Measurements from ENCODE around the gene PPM1L.
"Not testable (repeated sequence)": the region's sequence is repeated elsewhere in the genome, so short reads cannot be mapped to it uniquely, and the experiment has no call there.

Gene PPM1L

GRCh38 chr3:161028555-161029153 is 272.6 kb downstream of the PPM1L start:
- no peak overlapping the region for H3K9ac ChIP-seq (ENCODE audit: low read length)
- no peaks in the 10 kb centered on the region for H3K9me3 ChIP-seq (ENCODE audit: insufficient read depth, low read depth, low read length)
- H2BK5ac ChIP-seq (ENCODE audit: low read depth, low read length, poor library complexity), result peak overlapping the region; percentile 39
- H2BK120ac ChIP-seq (ENCODE audit: insufficient read depth, low read length, poor library complexity), result peak overlapping the region; percentile 77
- peak overlapping the region; percentile 40 for H3K18ac ChIP-seq (ENCODE audit: low read length)
- H2AK5ac ChIP-seq (ENCODE audit: low read length), result peak overlapping the region; percentile 41
- H3K23ac ChIP-seq (ENCODE audit: low read length), result no peak overlapping the region
- peak overlapping the region; percentile 51 for H4K91ac ChIP-seq (ENCODE audit: low read depth, low read length)
- WGBS (ENCODE audit: extremely low coverage, insufficient coverage, insufficient read length), result no CpG with 5 or more reads among the region's 5 CpGs
- no peak for DNase-seq
- H4K8ac ChIP-seq (ENCODE audit: low read depth, low read length), result peak overlapping the region; percentile 48
- H3K4me3 ChIP-seq (ENCODE audit: low read depth, low read length), result no peak overlapping the region
- H3K4ac ChIP-seq (ENCODE audit: low read depth, low read length), result peak overlapping the region; percentile 10
- H3K4me1 ChIP-seq (ENCODE audit: control insufficient read depth in 1 of 2, insufficient read depth in 2 of 2, low read length in 2 of 2), result peaks cover 18 to 23% of the 10 kb centered on the region in 2 experiments
- no peaks in the 10 kb centered on the region for H3K27me3 ChIP-seq (ENCODE audit: insufficient read depth, low read length)
- peak overlapping the region; percentile 7 for H3K14ac ChIP-seq (ENCODE audit: low read length)
- no peak overlapping the region for H3K27ac ChIP-seq (ENCODE audit: low read depth, low read length)
- H2AFZ ChIP-seq (ENCODE audit: insufficient read depth, low read length, poor library complexity), result no peak overlapping the region
- H2BK12ac ChIP-seq (ENCODE audit: low read length), result peak overlapping the region; percentile 95
- H3K79me1 ChIP-seq (ENCODE audit: low read length), result peaks cover 24% of the 10 kb centered on the region
- H3K36me3 ChIP-seq (ENCODE audit: control insufficient read depth in 1 of 2, insufficient read depth in 2 of 2, low read length in 2 of 2), result no peaks in the 10 kb centered on the region
- H4K12ac ChIP-seq (ENCODE audit: low read depth, low read length), result no peak overlapping the region
- no peak overlapping the region for H3K4me2 ChIP-seq (ENCODE audit: low read length)
- peaks cover 1% of the 10 kb centered on the region for H3K79me2 ChIP-seq (ENCODE audit: control insufficient read depth, insufficient read depth, low read length, poor library complexity)

- peak; percentile 92 to 100 for DNase-seq
- Histone ChIP-seq H2BK5ac (ENCODE audit: low read depth, low read length, poor library complexity) (peak overlapping the region; percentile 81), H4K8ac (ENCODE audit: low read depth, low read length) (no peak overlapping the region), H2BK12ac (ENCODE audit: low read length) (no peak overlapping the region), H3K4me1 (ENCODE audit: control insufficient read depth in 1 of 2, insufficient read depth in 2 of 2, low read length in 2 of 2) (peaks cover 18 to 22% of the 10 kb centered on the region in 2 experiments), H3K4me3 (ENCODE audit: low read depth, low read length) (no peak overlapping the region), H3K79me1 (ENCODE audit: low read length) (peaks cover 26% of the 10 kb centered on the region), H3K27me3 (ENCODE audit: insufficient read depth, low read length) (no peaks in the 10 kb centered on the region), H3K36me3 (ENCODE audit: control insufficient read depth in 1 of 2, insufficient read depth in 2 of 2, low read length in 2 of 2) (no peaks in the 10 kb centered on the region), H3K9ac (ENCODE audit: low read length) (no peak overlapping the region), H3K14ac (ENCODE audit: low read length) (peak overlapping the region; percentile 98), H3K79me2 (ENCODE audit: control insufficient read depth, insufficient read depth, low read length, poor library complexity) (peaks cover 1% of the 10 kb centered on the region), H3K4me2 (ENCODE audit: low read length) (no peak overlapping the region), H3K23ac (ENCODE audit: low read length) (no peak overlapping the region), H3K18ac (ENCODE audit: low read length) (no peak overlapping the region), H4K91ac (ENCODE audit: low read depth, low read length) (no peak overlapping the region), H2AFZ (ENCODE audit: insufficient read depth, low read length, poor library complexity) (no peak overlapping the region), H4K12ac (ENCODE audit: low read depth, low read length) (no peak overlapping the region), H2BK120ac (ENCODE audit: insufficient read depth, low read length, poor library complexity) (peak overlapping the region; percentile 70), H2AK5ac (ENCODE audit: low read length) (no peak overlapping the region), H3K9me3 (ENCODE audit: insufficient read depth, low read depth, low read length) (no peaks in the 10 kb centered on the region), H3K27ac (ENCODE audit: low read depth, low read length) (peak overlapping the region; percentile 96), H3K4ac (ENCODE audit: low read depth, low read length) (no peak overlapping the region)
- WGBS (ENCODE audit: extremely low coverage, insufficient coverage, insufficient read length), result no CpG with 5 or more reads among the region's 1 CpG
These were observed 275.1 kb downstream of the PPM1L start for GRCh38 chr3:161031134-161031533.

GRCh38 chr3:161034913-161035550 is 279.0 kb downstream of the PPM1L start:
- not testable (repeated sequence) for DNase-seq

GRCh38 chr3:161035711-161036110 is 279.7 kb downstream of the PPM1L start:
- Histone ChIP-seq H3K79me2 (ENCODE audit: control insufficient read depth, insufficient read depth, low read length, poor library complexity) (peaks cover 1% of the 10 kb centered on the region), H2AK5ac (ENCODE audit: low read length) (no peak overlapping the region), H4K8ac (ENCODE audit: low read depth, low read length) (no peak overlapping the region), H4K12ac (ENCODE audit: low read depth, low read length) (no peak overlapping the region), H2BK12ac (ENCODE audit: low read length) (no peak overlapping the region), H3K4me2 (ENCODE audit: low read length) (no peak overlapping the region), H3K9ac (ENCODE audit: low read length) (no peak overlapping the region), H3K79me1 (ENCODE audit: low read length) (peaks cover 27% of the 10 kb centered on the region), H3K9me3 (ENCODE audit: insufficient read depth, low read depth, low read length) (no peaks in the 10 kb centered on the region), H3K18ac (ENCODE audit: low read length) (no peak overlapping the region), H2AFZ (ENCODE audit: insufficient read depth, low read length, poor library complexity) (no peak overlapping the region), H3K27me3 (ENCODE audit: insufficient read depth, low read length) (no peaks in the 10 kb centered on the region), H3K23ac (ENCODE audit: low read length) (no peak overlapping the region), H3K4ac (ENCODE audit: low read depth, low read length) (no peak overlapping the region), H4K91ac (ENCODE audit: low read depth, low read length) (no peak overlapping the region), H3K4me1 (ENCODE audit: control insufficient read depth in 1 of 2, insufficient read depth in 2 of 2, low read length in 2 of 2) (peaks cover 7% of the 10 kb centered on the region in 2 experiments), H3K14ac (ENCODE audit: low read length) (no peak overlapping the region), H3K27ac (ENCODE audit: low read depth, low read length) (peak overlapping the region; percentile 95), H3K36me3 (ENCODE audit: control insufficient read depth in 1 of 2, insufficient read depth in 2 of 2, low read length in 2 of 2) (no peaks in the 10 kb centered on the region), H3K4me3 (ENCODE audit: low read depth, low read length) (no peak overlapping the region), H2BK5ac (ENCODE audit: low read depth, low read length, poor library complexity) (no peak overlapping the region), H2BK120ac (ENCODE audit: insufficient read depth, low read length, poor library complexity) (peak overlapping the region; percentile 51)
- no CpG with 5 or more reads among the region's 2 CpGs for WGBS (ENCODE audit: extremely low coverage, insufficient coverage, insufficient read length)
- peak in 1 of 2 donors; percentile 16 for DNase-seq

More at GRCh38 chr3:161034913-161035550, 279.0 kb downstream of the PPM1L start:
- not testable (repeated sequence) for H2AK5ac ChIP-seq (ENCODE audit: low read length); H3K27me3 ChIP-seq (ENCODE audit: insufficient read depth, low read length); H3K9me3 ChIP-seq (ENCODE audit: insufficient read depth, low read depth, low read length); H3K23ac ChIP-seq (ENCODE audit: low read length); H3K4ac ChIP-seq (ENCODE audit: low read depth, low read length); H2AFZ ChIP-seq (ENCODE audit: insufficient read depth, low read length, poor library complexity); H3K4me1 ChIP-seq (ENCODE audit: control insufficient read depth in 1 of 2, insufficient read depth in 2 of 2, low read length in 2 of 2); H3K4me3 ChIP-seq (ENCODE audit: low read depth, low read length); H3K36me3 ChIP-seq (ENCODE audit: control insufficient read depth in 1 of 2, insufficient read depth in 2 of 2, low read length in 2 of 2); H3K18ac ChIP-seq (ENCODE audit: low read length); H2BK12ac ChIP-seq (ENCODE audit: low read length); H3K79me2 ChIP-seq (ENCODE audit: control insufficient read depth, insufficient read depth, low read length, poor library complexity); H3K4me2 ChIP-seq (ENCODE audit: low read length); H4K12ac ChIP-seq (ENCODE audit: low read depth, low read length); H3K9ac ChIP-seq (ENCODE audit: low read length)
- peaks cover 29% of the 10 kb centered on the region for H3K79me1 ChIP-seq (ENCODE audit: low read length)
- peak overlapping the region; percentile 80 for H3K14ac ChIP-seq (ENCODE audit: low read length)
- H4K91ac ChIP-seq (ENCODE audit: low read depth, low read length), result peak overlapping the region; percentile 94
- WGBS (ENCODE audit: extremely low coverage, insufficient coverage, insufficient read length), result no CpG with 5 or more reads among the region's 5 CpGs
- peak overlapping the region; percentile 95 for H3K27ac ChIP-seq (ENCODE audit: low read depth, low read length)
- H4K8ac ChIP-seq (ENCODE audit: low read depth, low read length), result peak overlapping the region; percentile 69
- H2BK120ac ChIP-seq (ENCODE audit: insufficient read depth, low read length, poor library complexity), result peak overlapping the region; percentile 63
- H2BK5ac ChIP-seq (ENCODE audit: low read depth, low read length, poor library complexity), result peak overlapping the region; percentile 84

All from trophoblast cell (in vitro differentiated cells and primary cell).